Measurements from ENCODE around the gene PRSS33.

DNA sequence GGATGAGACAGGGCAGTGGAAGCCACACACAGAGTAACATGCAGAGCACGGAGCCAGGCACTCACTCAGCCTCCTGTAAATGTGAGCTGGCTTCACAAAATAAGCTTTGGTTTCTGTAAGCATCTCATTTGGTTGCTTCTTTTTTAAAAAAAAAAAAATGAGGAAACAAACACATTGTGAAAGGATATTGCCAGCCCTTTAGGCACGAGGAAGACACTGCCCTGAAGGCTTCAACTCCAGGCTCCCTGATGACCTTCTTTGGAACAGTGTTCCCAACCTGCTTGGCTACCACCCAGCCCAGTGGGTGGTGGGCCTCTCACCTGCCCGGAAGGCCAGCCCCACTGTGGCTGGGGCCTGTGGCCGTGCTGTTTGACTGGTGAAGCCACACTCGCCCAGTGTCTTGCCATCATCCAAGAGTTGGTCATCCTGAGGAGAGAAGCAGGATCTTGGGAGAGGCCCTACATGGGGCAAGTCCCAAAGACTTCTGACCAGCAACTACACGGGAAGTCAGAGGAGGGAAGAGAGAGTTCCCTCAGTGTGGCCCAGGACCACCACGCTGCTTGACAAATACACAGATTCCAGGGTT lies 12.1 kb downstream of the PRSS33 start:
- TF ChIP-seq, protein P1, sequence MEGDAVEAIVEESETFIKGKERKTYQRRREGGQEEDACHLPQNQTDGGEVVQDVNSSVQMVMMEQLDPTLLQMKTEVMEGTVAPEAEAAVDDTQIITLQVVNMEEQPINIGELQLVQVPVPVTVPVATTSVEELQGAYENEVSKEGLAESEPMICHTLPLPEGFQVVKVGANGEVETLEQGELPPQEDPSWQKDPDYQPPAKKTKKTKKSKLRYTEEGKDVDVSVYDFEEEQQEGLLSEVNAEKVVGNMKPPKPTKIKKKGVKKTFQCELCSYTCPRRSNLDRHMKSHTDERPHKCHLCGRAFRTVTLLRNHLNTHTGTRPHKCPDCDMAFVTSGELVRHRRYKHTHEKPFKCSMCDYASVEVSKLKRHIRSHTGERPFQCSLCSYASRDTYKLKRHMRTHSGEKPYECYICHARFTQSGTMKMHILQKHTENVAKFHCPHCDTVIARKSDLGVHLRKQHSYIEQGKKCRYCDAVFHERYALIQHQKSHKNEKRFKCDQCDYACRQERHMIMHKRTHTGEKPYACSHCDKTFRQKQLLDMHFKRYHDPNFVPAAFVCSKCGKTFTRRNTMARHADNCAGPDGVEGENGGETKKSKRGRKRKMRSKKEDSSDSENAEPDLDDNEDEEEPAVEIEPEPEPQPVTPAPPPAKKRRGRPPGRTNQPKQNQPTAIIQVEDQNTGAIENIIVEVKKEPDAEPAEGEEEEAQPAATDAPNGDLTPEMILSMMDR (conservative IDR thresholded peaks at IDR 0.05; ENCODE audit: low read length) = no peak
- TF ChIP-seq EZH2phosphoT487 (IDR thresholded peaks at IDR 0.05; ENCODE audit: borderline replicate concordance) = no peak

All from Loucy (cell line).